Esophagus squamous epithelium (tissue), 5 donors: ENCODE data around the gene ECM2. TPM values are rescaled to one million over a fixed set of nuclear protein-coding genes. Genes with fewer than 3 reads are reported as not detected.

ENCODE experiments used
- DNase-seq: peaks from one replicate; lab custom pipeline; 2025; lab: John Stamatoyannopoulos, UW
- H3K27ac ChIP-seq, 4 donors: fragments of 200-600 bp; sonication (generic); one replicate each; pipeline ENCODE4 v1.5.1; 2016 to 2019; ENCODE audit warnings: mild to moderate bottlenecking in 1 of 4
- H3K27me3 ChIP-seq, 4 donors: fragments of 200-600 bp; sonication (generic); 1 replicate in 3 of 4; 2 replicates in 1 of 4; pipeline versions ENCODE4 v1.5.1 to v1.6.0; 2017 to 2021; ENCODE audit warnings: antibody characterized with exemption in 1 of 4
- H3K36me3 ChIP-seq, 3 donors: fragments of 200-600 bp; sonication (generic); one replicate each; pipeline ENCODE4 v1.5.1; 2016 to 2019
- H3K4me1 ChIP-seq, 3 donors: fragments of 200-600 bp; sonication (generic); one replicate each; pipeline ENCODE4 v1.5.1; 2017 to 2019
- H3K4me3 ChIP-seq, 4 donors: fragments of 200-600 bp; sonication (generic); 1 replicate in 3 of 4; 2 replicates in 1 of 4; pipeline ENCODE4 v1.5.1; 2016 to 2019; ENCODE audit warnings: mild to moderate bottlenecking in 2 of 4, moderate library complexity in 1 of 4
- H3K9me3 ChIP-seq, 3 donors: fragments of 200-600 bp; sonication (generic); one replicate each; pipeline ENCODE4 v1.5.1; 2016 to 2019
- POLR2A ChIP-seq, 4 donors: fragments of 450-650 bp; IDR thresholded peaks; one replicate each; pipeline ENCODE4 v1.6.1; 2017; ENCODE audit warnings: antibody characterized with exemption in 4 of 4, mild to moderate bottlenecking in 4 of 4, moderate library complexity in 3 of 4
- WGBS, 2 donors: methylation state at CpG; one replicate each; pipeline ENCODE4 v1.1.5; 2018; 5-methylcytosine and 5-hydroxymethylcytosine counted together
- intact Hi-C: fragments of 100-400 bp; cut with DNase I; formaldehyde crosslinking; loops from one replicate; pipeline ENCODE4 v1.15.0; 2022
- total RNA-seq, 4 donors: library from RNA; depleted of rRNA; stranded (reverse); fragments of >200 nt; gene quantifications; one replicate each; pipeline ENCODE4 v1.1.0, GENCODE V29; 2016
- TF ChIP-seq, protein P1 (sequence below), 6 experiments: fragments of 450-650 bp in 4 of 6; fragments of 200-600 bp in 2 of 6; sonication (generic) in 2 of 6; IDR thresholded peaks; one replicate each; pipeline ENCODE4 v1.5.1; 2016 to 2019; ENCODE audit warnings: antibody characterized with exemption in 6 of 6, mild to moderate bottlenecking in 4 of 6, moderate library complexity in 4 of 6
- donor health status: DM: yes; HTN: yes; CAD: no.

Gene ECM2
- total RNA-seq, 4 donors from 2014 or later, result 0.57 to 13.1 (median 3.5) TPM

DNA sequence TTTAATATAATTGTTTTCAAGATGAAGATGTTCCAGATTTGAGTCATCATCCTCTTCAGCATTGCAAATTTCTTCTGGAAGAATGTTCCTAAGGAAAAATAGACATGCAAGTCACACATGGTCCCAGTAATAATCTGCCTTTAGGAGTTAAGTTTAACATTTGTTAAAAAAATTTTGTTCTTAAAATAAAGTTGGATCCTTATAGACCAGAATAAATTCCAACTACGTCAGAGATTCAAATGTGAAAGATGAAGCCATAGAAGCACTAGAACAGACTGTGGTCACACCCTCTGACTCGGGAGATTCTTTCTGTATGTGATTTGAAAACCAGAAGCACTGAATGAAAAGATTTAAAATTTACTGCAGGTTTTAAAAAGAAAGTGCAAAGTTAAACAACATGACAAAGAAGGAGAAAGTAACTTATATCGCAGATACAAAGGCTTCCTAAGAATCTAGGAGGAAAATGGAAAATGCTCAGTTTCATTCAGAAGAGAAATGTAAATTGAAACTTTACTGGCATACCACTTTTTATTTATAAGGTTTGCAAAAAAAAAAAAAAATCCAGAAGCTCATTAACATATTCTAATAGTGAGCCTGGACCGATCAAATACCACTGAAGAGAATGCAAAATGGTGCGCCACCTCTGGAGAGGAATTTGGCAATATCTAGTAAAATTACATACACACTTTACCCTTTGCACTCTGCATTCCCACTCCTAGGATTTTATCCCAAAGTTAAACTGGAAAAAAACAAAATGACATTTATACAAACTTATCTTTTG, 39.2 kb downstream of the ECM2 start:
- peaks cover 0 to 5% (median 3%) of the 10 kb centered on the region in 3 donors for H3K4me1 ChIP-seq
- DNase-seq, result no peak
- TF ChIP-seq, protein P1, sequence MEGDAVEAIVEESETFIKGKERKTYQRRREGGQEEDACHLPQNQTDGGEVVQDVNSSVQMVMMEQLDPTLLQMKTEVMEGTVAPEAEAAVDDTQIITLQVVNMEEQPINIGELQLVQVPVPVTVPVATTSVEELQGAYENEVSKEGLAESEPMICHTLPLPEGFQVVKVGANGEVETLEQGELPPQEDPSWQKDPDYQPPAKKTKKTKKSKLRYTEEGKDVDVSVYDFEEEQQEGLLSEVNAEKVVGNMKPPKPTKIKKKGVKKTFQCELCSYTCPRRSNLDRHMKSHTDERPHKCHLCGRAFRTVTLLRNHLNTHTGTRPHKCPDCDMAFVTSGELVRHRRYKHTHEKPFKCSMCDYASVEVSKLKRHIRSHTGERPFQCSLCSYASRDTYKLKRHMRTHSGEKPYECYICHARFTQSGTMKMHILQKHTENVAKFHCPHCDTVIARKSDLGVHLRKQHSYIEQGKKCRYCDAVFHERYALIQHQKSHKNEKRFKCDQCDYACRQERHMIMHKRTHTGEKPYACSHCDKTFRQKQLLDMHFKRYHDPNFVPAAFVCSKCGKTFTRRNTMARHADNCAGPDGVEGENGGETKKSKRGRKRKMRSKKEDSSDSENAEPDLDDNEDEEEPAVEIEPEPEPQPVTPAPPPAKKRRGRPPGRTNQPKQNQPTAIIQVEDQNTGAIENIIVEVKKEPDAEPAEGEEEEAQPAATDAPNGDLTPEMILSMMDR (IDR thresholded peaks at IDR 0.05), result no peak
- TF ChIP-seq POLR2A (IDR thresholded peaks at IDR 0.05), result no peak
- H3K36me3 ChIP-seq, result no peaks in the 10 kb centered on the region
- intact Hi-C loops, result no loop called here
- no peaks in the 10 kb centered on the region for H3K27me3 ChIP-seq
- no peaks in the 10 kb centered on the region for H3K9me3 ChIP-seq
- WGBS, 2 donors, result 86 to 88% methylated on average over 5 of the region's 5 CpGs
- H3K27ac ChIP-seq, result no peak overlapping the region
- H3K4me3 ChIP-seq, result no peak overlapping the region

DNA sequence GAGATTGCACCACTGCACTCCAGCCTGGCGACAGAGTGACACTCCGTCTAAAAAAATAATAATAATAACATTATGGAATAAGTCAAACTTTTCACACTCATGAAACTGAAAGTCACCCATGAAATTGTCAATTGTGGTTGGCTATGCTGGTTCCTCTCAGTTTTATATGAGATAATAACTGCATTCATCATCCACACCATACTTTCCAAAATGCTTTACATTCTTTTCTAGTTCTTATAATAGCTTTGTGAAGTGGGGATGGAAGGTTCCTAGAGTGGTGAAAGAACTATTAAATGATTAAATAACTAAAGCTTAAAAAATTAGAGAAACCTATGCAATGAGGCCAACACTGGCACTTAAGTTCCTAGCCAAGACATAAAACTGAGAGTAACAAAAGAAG, 40.9 kb downstream of the ECM2 start:
- no peak for TF ChIP-seq POLR2A (IDR thresholded peaks at IDR 0.05)
- TF ChIP-seq, protein P1 (IDR thresholded peaks at IDR 0.05), result no peak
- H3K9me3 ChIP-seq, result no peaks in the 10 kb centered on the region
- no peaks in the 10 kb centered on the region for H3K36me3 ChIP-seq
- H3K4me1 ChIP-seq, result no peaks in the 10 kb centered on the region
- DNase-seq, result no peak
- no peak overlapping the region for H3K4me3 ChIP-seq
- intact Hi-C loops, result no loop called here
- no peaks in the 10 kb centered on the region for H3K27me3 ChIP-seq
- 91 to 100% methylated on average over 2 of the region's 2 CpGs for WGBS, 2 donors
- no peak overlapping the region for H3K27ac ChIP-seq

DNA sequence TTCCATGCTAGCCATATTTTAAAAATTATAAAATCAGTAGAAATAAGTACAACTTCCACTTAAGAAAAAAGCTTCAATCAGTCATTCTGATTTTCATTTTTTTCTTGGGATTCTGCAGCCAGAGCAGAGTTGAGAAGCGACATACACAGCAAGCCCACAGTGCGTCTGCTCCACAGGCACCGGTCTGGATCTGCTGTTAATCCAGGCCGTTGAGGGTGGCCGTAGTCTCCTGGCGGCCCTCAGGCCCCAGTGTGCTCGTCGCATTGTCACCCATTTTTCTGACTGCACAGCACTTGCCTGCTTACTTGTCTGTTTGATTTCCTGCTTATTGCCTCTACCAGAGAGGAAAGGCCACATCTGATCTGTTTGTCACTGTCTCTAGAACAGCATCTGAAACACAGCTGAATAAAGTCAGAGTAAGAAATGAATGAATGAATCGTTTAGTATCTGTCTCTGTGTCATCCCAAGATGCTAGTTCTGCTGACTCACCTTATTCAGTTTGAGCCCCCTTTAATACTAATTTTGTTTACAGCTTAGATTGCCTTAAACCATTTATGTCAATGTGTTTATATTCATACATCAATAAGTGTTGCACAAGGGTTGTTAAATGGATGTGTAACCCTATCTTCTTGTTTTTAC, 41.9 kb downstream of the ECM2 start:
- Histone ChIP-seq H3K36me3 (no peaks in the 10 kb centered on the region), H3K27ac (no peak overlapping the region), H3K9me3 (no peaks in the 10 kb centered on the region), H3K4me1 (peaks cover 0 to 9% (median 0%) of the 10 kb centered on the region in 3 donors), H3K27me3 (no peaks in the 10 kb centered on the region), H3K4me3 (no peak overlapping the region)
- intact Hi-C loops, result no loop called here
- no peak for DNase-seq
- TF ChIP-seq POLR2A (IDR thresholded peaks at IDR 0.05), result no peak
- TF ChIP-seq, protein P1 (IDR thresholded peaks at IDR 0.05), result no peak
- 84 to 92% methylated on average over 9 of the region's 9 CpGs for WGBS, 2 donors

DNA sequence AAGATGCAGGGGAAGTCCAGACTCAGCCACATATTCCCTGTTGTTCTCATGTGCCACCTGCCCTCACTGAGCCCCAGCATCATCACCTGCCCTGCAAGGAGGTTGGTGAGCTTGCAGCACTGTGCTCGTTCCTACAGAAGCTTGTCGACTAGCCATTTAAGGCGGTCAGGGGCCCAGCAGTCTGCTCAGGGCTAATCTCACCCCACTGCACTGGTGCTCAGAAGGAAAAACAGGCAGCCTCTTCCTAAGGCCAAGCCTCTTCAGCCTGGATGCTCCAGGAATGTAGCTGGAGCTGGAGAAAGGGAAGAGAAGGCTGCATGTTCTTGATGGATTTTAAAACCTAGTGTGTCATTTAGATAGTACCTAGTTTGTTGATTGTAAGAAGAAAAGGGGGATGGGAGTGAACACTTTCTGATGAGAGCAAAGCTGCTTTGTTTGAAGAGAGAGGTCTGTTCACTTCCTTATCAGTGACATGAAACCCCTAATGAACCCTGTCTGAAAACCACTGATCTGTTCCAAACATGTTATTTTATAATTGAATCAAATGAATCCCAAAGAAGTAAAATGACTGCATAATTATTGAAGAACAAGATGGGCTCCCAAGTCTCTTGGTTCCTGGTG, 42.9 kb downstream of the ECM2 start:
- Histone ChIP-seq H3K36me3 (no peaks in the 10 kb centered on the region), H3K4me3 (no peak overlapping the region), H3K9me3 (no peaks in the 10 kb centered on the region), H3K4me1 (peaks cover 0 to 17% (median 0%) of the 10 kb centered on the region in 3 donors), H3K27me3 (no peaks in the 10 kb centered on the region), H3K27ac (no peak overlapping the region)
- intact Hi-C loops, result no loop called here
- DNase-seq, result no peak
- WGBS, 2 donors, result 75% methylated on average over 2 of the region's 3 CpGs; no CpG with 5 or more reads in 1 of the 2 donors
- TF ChIP-seq, protein P1 (IDR thresholded peaks at IDR 0.05), result no peak
- no peak for TF ChIP-seq POLR2A (IDR thresholded peaks at IDR 0.05)
